GM08714 (cell line): Measurements from ENCODE around the gene TNN.

Source experiments
- H3K4me3 ChIP-seq: fragments of 200-500 bp; sonication (Bioruptor generic); 2 replicates; pipeline ENCODE4 v1.5.1; 2014; ENCODE audit warnings: mild to moderate bottlenecking, low read length, inconsistent platforms
- ZNF274 ChIP-seq: IDR thresholded peaks from 2 replicates; pipeline ENCODE4 v1.6.1; 2012; ENCODE audit warnings: mild to moderate bottlenecking, low read depth, low read length

The TNN gene

GRCh38 chr1:175163702-175164101, 96.1 kb downstream of the TNN start:
- no peak for TF ChIP-seq ZNF274
- H3K4me3 ChIP-seq: no peak overlapping the region

GRCh38 chr1:175164751-175165150, 97.1 kb downstream of the TNN start:
- H3K4me3 ChIP-seq: no peak overlapping the region
- TF ChIP-seq ZNF274: no peak

GRCh38 chr1:175166746-175167145, 99.1 kb downstream of the TNN start:
- TF ChIP-seq ZNF274: no peak
- no peak overlapping the region for H3K4me3 ChIP-seq

- TF ChIP-seq ZNF274: no peak
- H3K4me3 ChIP-seq: no peak overlapping the region
Measured at GRCh38 chr1:175167861-175168260, 100.2 kb downstream of the TNN start.

- no peak for TF ChIP-seq ZNF274
Measured at GRCh38 chr1:175168782-175169181, 101.1 kb downstream of the TNN start.

GRCh38 chr1:175169286-175170018, 101.8 kb downstream of the TNN start:
- no peak overlapping the region for H3K4me3 ChIP-seq
- no peak for TF ChIP-seq ZNF274

More at GRCh38 chr1:175168782-175169181, 101.1 kb downstream of the TNN start:
- no peak overlapping the region for H3K4me3 ChIP-seq

GRCh38 chr1:175171036-175171913, 103.6 kb downstream of the TNN start:
- H3K4me3 ChIP-seq: no peak overlapping the region
- TF ChIP-seq ZNF274: no peak

- H3K4me3 ChIP-seq: no peak overlapping the region
- TF ChIP-seq ZNF274: no peak
Measured at GRCh38 chr1:175172503-175172902, 104.9 kb downstream of the TNN start.

GRCh38 chr1:175173531-175173930, 105.9 kb downstream of the TNN start:
- no peak overlapping the region for H3K4me3 ChIP-seq
- TF ChIP-seq ZNF274: no peak

- TF ChIP-seq ZNF274: no peak
- H3K4me3 ChIP-seq: peak overlapping the region; percentile 22; the same call in 1 of the 2 replicates
Measured at GRCh38 chr1:175174309-175175102, 106.9 kb downstream of the TNN start.

- TF ChIP-seq ZNF274: no peak
- no peak overlapping the region for H3K4me3 ChIP-seq
Measured at GRCh38 chr1:175176246-175176645, 108.6 kb downstream of the TNN start.

GRCh38 chr1:175178056-175178455, 110.4 kb downstream of the TNN start:
- no peak overlapping the region for H3K4me3 ChIP-seq
- no peak for TF ChIP-seq ZNF274

- no peak overlapping the region for H3K4me3 ChIP-seq
- no peak for TF ChIP-seq ZNF274
Measured at GRCh38 chr1:175178456-175178855, 110.8 kb downstream of the TNN start.
